HG02885 (cell line): ENCODE data around the gene PRPF40A.

ENCODE experiments used
- ATAC-seq: cut with Tn5 transposase; IDR thresholded peaks from one replicate; pipeline ENCODE4 v1.9.1; 2021; ENCODE audit warnings: mild to moderate bottlenecking; ENCODE audit not compliant: unreplicated experiment, poor library complexity

Gene PRPF40A

GRCh38 chr2:152622219-152622618, 95.0 kb downstream of the PRPF40A start:
- ATAC-seq, result no peak

- ATAC-seq, result no peak
These were observed 96.3 kb downstream of the PRPF40A start for GRCh38 chr2:152620985-152621384.

- ATAC-seq, result no peak
These were observed 97.1 kb downstream of the PRPF40A start for GRCh38 chr2:152620208-152620607.

GRCh38 chr2:152618193-152618564, 99.1 kb downstream of the PRPF40A start:
- no peak for ATAC-seq

GRCh38 chr2:152617456-152618192, 99.6 kb downstream of the PRPF40A start:
- ATAC-seq, result no peak

GRCh38 chr2:152615177-152615576, 102.1 kb downstream of the PRPF40A start:
- ATAC-seq, result no peak

GRCh38 chr2:152613235-152613634, 104.0 kb downstream of the PRPF40A start:
- peak; percentile 42 for ATAC-seq

- peak; percentile 86 for ATAC-seq
These were observed 105.6 kb downstream of the PRPF40A start for GRCh38 chr2:152611458-152612231.

GRCh38 chr2:152609699-152610098, 107.6 kb downstream of the PRPF40A start:
- no peak for ATAC-seq

- ATAC-seq, result no peak
These were observed 108.1 kb downstream of the PRPF40A start for GRCh38 chr2:152609154-152609553.

GRCh38 chr2:152607793-152608300, 109.4 kb downstream of the PRPF40A start:
- no peak for ATAC-seq

GRCh38 chr2:152606941-152607340, 110.3 kb downstream of the PRPF40A start:
- no peak for ATAC-seq

GRCh38 chr2:152606081-152606480, 111.2 kb downstream of the PRPF40A start:
- no peak for ATAC-seq

- ATAC-seq, result no peak
These were observed 114.1 kb downstream of the PRPF40A start for GRCh38 chr2:152603166-152603565.

- ATAC-seq, result no peak
These were observed 114.5 kb downstream of the PRPF40A start for GRCh38 chr2:152602750-152603149.
